Activated CD4-positive, alpha-beta memory T cell treated with anti-CD3 and anti-CD28 coated beads for 36 hours (primary cell): ENCODE measurements around the gene PRR5L. TPM values are rescaled to one million over a fixed set of nuclear protein-coding genes. Genes with fewer than 3 reads are reported as not detected.
A peak's percentile ranks its signal among the peaks of the same experiment; 100 is the strongest.

Experiments
- CTCF ChIA-PET: fragments of 350-600 bp; sonication (Branson Sonifier 250); formaldehyde crosslinking; loops from one replicate; lab custom pipeline; 2021; ENCODE audit warnings: antibody characterized with exemption, inconsistent platforms; lab: Charles Lee
- POLR2A ChIA-PET: fragments of 350-600 bp; sonication (Branson Sonifier 250); formaldehyde crosslinking; loops from one replicate; lab custom pipeline; 2021; ENCODE audit warnings: antibody characterized with exemption; lab: Charles Lee
- DNase-seq: peaks from one replicate; pipeline ENCODE4 v3.0.0-alpha.2; 2020
- H3K27ac Mint-ChIP-seq: one replicate; pipeline ENCODE4 v1.8.0; 2021; ENCODE audit warnings: mixed read lengths
- H3K27me3 Mint-ChIP-seq: one replicate; pipeline ENCODE4 v1.8.0; 2021; ENCODE audit warnings: mixed read lengths
- H3K36me3 Mint-ChIP-seq: one replicate; pipeline ENCODE4 v1.8.0; 2021; ENCODE audit warnings: mixed read lengths
- H3K4me1 Mint-ChIP-seq: one replicate; pipeline ENCODE4 v1.8.0; 2021; ENCODE audit warnings: low read depth, mixed read lengths
- H3K4me3 Mint-ChIP-seq: one replicate; pipeline ENCODE4 v1.8.0; 2021; ENCODE audit warnings: mild to moderate bottlenecking, mixed read lengths
- H3K9me3 Mint-ChIP-seq: one replicate; pipeline ENCODE4 v1.8.0; 2021; ENCODE audit warnings: mixed read lengths
- intact Hi-C: fragments of 100-400 bp; cut with micrococcal nuclease; formaldehyde crosslinking; loops from one replicate; pipeline ENCODE4 v1.15.1; 2023
- total RNA-seq, 2 experiments: library from RNA; stranded (reverse); gene quantifications; one replicate each; pipeline ENCODE4 v1.2.3, GENCODE V29; 2021

The PRR5L gene
- total RNA-seq, 2 experiments from 2014 or later, result 42.7 to 43.6 TPM

- no peak for DNase-seq
- intact Hi-C loops, result no loop called here
- ChIA-PET CTCF (interaction anchor here (0.7 kb wide), 1 partner anchor 10 kb away, joined by 3 read pairs; no protein-coding TSS in a partner anchor), POLR2A (interaction anchor here (1.4 kb wide), 1 partner anchor 17 kb away, joined by 3 read pairs; no protein-coding TSS in a partner anchor)
- Mint-ChIP-seq H3K27me3 (no peaks in the 10 kb centered on the region), H3K4me3 (no peak overlapping the region), H3K27ac (peak overlapping the region; percentile 57), H3K36me3 (peaks cover 54% of the 10 kb centered on the region), H3K9me3 (no peaks in the 10 kb centered on the region), H3K4me1 (peaks cover 72% of the 10 kb centered on the region)
Observed at GRCh38 chr11:36405585-36406367, 109.7 kb downstream of the PRR5L start.

GRCh38 chr11:36407356-36407755 is 111.3 kb downstream of the PRR5L start:
- H3K9me3 Mint-ChIP-seq, result no peaks in the 10 kb centered on the region
- H3K27me3 Mint-ChIP-seq, result no peaks in the 10 kb centered on the region
- H3K4me1 Mint-ChIP-seq, result peaks cover 80% of the 10 kb centered on the region
- POLR2A ChIA-PET, result interaction anchor here (0.5 to 1.4 kb wide), 3 partner anchors 14 to 21 kb away, joined by 3 read pairs; no protein-coding TSS in a partner anchor
- H3K36me3 Mint-ChIP-seq, result peaks cover 51% of the 10 kb centered on the region
- no peak for DNase-seq
- CTCF ChIA-PET, result no interaction called here
- no peak overlapping the region for H3K4me3 Mint-ChIP-seq
- intact Hi-C loops, result no loop called here
- H3K27ac Mint-ChIP-seq, result peak overlapping the region; percentile 95

- Mint-ChIP-seq H3K4me3 (peak overlapping the region; percentile 53), H3K27ac (peak overlapping the region; percentile 95), H3K9me3 (no peaks in the 10 kb centered on the region), H3K36me3 (peaks cover 47% of the 10 kb centered on the region), H3K27me3 (no peaks in the 10 kb centered on the region), H3K4me1 (peaks cover 77% of the 10 kb centered on the region)
- ChIA-PET POLR2A (interaction anchor here (1.3 to 3.1 kb wide), 3 partner anchors 8 to 30 kb away, joined by 3 to 35 read pairs (median 7); no protein-coding TSS in a partner anchor), CTCF (interaction anchor here (0.9 kb wide), 1 partner anchor 12 kb away, joined by 3 read pairs; no protein-coding TSS in a partner anchor)
- intact Hi-C loops, result loop anchor here (1.0 kb wide), 5 partner anchors 13 to 54 kb away; no protein-coding TSS in a partner anchor
- DNase-seq, result no peak
Observed at GRCh38 chr11:36408498-36409136, 112.5 kb downstream of the PRR5L start.

- H3K9me3 Mint-ChIP-seq, result no peaks in the 10 kb centered on the region
- POLR2A ChIA-PET, result interaction anchor here (0.7 to 3.1 kb wide), 5 partner anchors 8 to 40 kb away, joined by 3 to 35 read pairs (median 3); no protein-coding TSS in a partner anchor
- H3K27ac Mint-ChIP-seq, result peak overlapping the region; percentile 95
- H3K4me1 Mint-ChIP-seq, result peaks cover 73% of the 10 kb centered on the region
- intact Hi-C loops, result loop anchor here (1.0 kb wide), 5 partner anchors 12 to 55 kb away; no protein-coding TSS in a partner anchor
- H3K27me3 Mint-ChIP-seq, result no peaks in the 10 kb centered on the region
- peak overlapping the region; percentile 53 for H3K4me3 Mint-ChIP-seq
- CTCF ChIA-PET, result interaction anchor here (1.2 to 2.7 kb wide), 6 partner anchors 12 to 83 kb away, joined by 3 to 17 read pairs (median 4); no protein-coding TSS in a partner anchor
- DNase-seq, result peak; percentile 65
- H3K36me3 Mint-ChIP-seq, result peaks cover 43% of the 10 kb centered on the region
Observed at GRCh38 chr11:36409152-36409816, 113.2 kb downstream of the PRR5L start.

GRCh38 chr11:36411202-36411640 is 115.1 kb downstream of the PRR5L start:
- H3K27ac Mint-ChIP-seq, result peak overlapping the region; percentile 95
- intact Hi-C loops, result no loop called here
- H3K27me3 Mint-ChIP-seq, result no peaks in the 10 kb centered on the region
- H3K9me3 Mint-ChIP-seq, result no peaks in the 10 kb centered on the region
- ChIA-PET CTCF (interaction anchor here (1.8 to 3.2 kb wide), 3 partner anchors 17 to 82 kb away, joined by 4 to 17 read pairs (median 10); no protein-coding TSS in a partner anchor), POLR2A (interaction anchor here (3.1 kb wide), 1 partner anchor 9 kb away, joined by 35 read pairs; no protein-coding TSS in a partner anchor)
- H3K4me1 Mint-ChIP-seq, result peaks cover 67% of the 10 kb centered on the region
- H3K4me3 Mint-ChIP-seq, result peak overlapping the region; percentile 10
- peak; percentile 40 for DNase-seq
- peaks cover 29% of the 10 kb centered on the region for H3K36me3 Mint-ChIP-seq

GRCh38 chr11:36412781-36413383 is 116.8 kb downstream of the PRR5L start:
- intact Hi-C loops, result no loop called here
- ChIA-PET CTCF (interaction anchor here (0.9 to 3.2 kb wide), 4 partner anchors 37 to 121 kb away, joined by 3 to 10 read pairs (median 6); no protein-coding TSS in a partner anchor), POLR2A (no interaction called here)
- DNase-seq, result no peak
- Mint-ChIP-seq H3K4me3 (no peak overlapping the region), H3K9me3 (no peaks in the 10 kb centered on the region), H3K27me3 (no peaks in the 10 kb centered on the region), H3K4me1 (peaks cover 67% of the 10 kb centered on the region), H3K27ac (peak overlapping the region; percentile 35), H3K36me3 (peaks cover 25% of the 10 kb centered on the region)

- DNase-seq, result peak; percentile 32
- Mint-ChIP-seq H3K4me1 (peaks cover 58% of the 10 kb centered on the region), H3K9me3 (no peaks in the 10 kb centered on the region), H3K27ac (peak overlapping the region; percentile 53), H3K4me3 (no peak overlapping the region), H3K36me3 (peaks cover 28% of the 10 kb centered on the region), H3K27me3 (no peaks in the 10 kb centered on the region)
- intact Hi-C loops, result no loop called here
- ChIA-PET CTCF (no interaction called here), POLR2A (no interaction called here)
Observed at GRCh38 chr11:36417154-36417553, 121.1 kb downstream of the PRR5L start.

- Mint-ChIP-seq H3K27ac (no peak overlapping the region), H3K4me1 (peaks cover 72% of the 10 kb centered on the region), H3K36me3 (peaks cover 38% of the 10 kb centered on the region), H3K9me3 (no peaks in the 10 kb centered on the region), H3K27me3 (no peaks in the 10 kb centered on the region), H3K4me3 (no peak overlapping the region)
- CTCF ChIA-PET, result interaction anchor here (1.0 to 5.2 kb wide), 8 partner anchors 9 to 73 kb away, joined by 3 to 32 read pairs (median 4); no protein-coding TSS in a partner anchor
- DNase-seq, result no peak
- intact Hi-C loops, result loop anchor here (2.0 kb wide), 1 partner anchor 43 kb away; no protein-coding TSS in a partner anchor
- POLR2A ChIA-PET, result interaction anchor here (1.4 to 2.9 kb wide), 5 partner anchors 9 to 67 kb away, joined by 3 to 35 read pairs (median 6); no protein-coding TSS in a partner anchor
Observed at GRCh38 chr11:36419791-36420424, 123.8 kb downstream of the PRR5L start.

- Mint-ChIP-seq H3K4me3 (peak overlapping the region; percentile 31), H3K4me1 (peaks cover 79% of the 10 kb centered on the region), H3K9me3 (no peaks in the 10 kb centered on the region), H3K27ac (peak overlapping the region; percentile 85), H3K27me3 (no peaks in the 10 kb centered on the region), H3K36me3 (peaks cover 43% of the 10 kb centered on the region)
- CTCF ChIA-PET, result interaction anchor here (1.3 to 5.2 kb wide), 3 partner anchors 12 to 44 kb away, joined by 6 to 32 read pairs (median 6); no protein-coding TSS in a partner anchor
- no peak for DNase-seq
- POLR2A ChIA-PET, result interaction anchor here (1.0 to 2.9 kb wide), 7 partner anchors 10 to 43 kb away, joined by 3 to 35 read pairs (median 4); no protein-coding TSS in a partner anchor
- intact Hi-C loops, result loop anchor here (1.0 to 2.0 kb wide), 5 partner anchors 11 to 67 kb away; no protein-coding TSS in a partner anchor
Observed at GRCh38 chr11:36421546-36422155, 125.6 kb downstream of the PRR5L start.

GRCh38 chr11:36425561-36426081 is 129.5 kb downstream of the PRR5L start:
- H3K27me3 Mint-ChIP-seq, result no peaks in the 10 kb centered on the region
- no peak for DNase-seq
- peak overlapping the region; percentile 40 for H3K27ac Mint-ChIP-seq
- ChIA-PET POLR2A (no interaction called here), CTCF (no interaction called here)
- no peaks in the 10 kb centered on the region for H3K9me3 Mint-ChIP-seq
- intact Hi-C loops, result no loop called here
- H3K36me3 Mint-ChIP-seq, result peaks cover 31% of the 10 kb centered on the region
- peaks cover 55% of the 10 kb centered on the region for H3K4me1 Mint-ChIP-seq
- H3K4me3 Mint-ChIP-seq, result no peak overlapping the region
